K562 (cell line): Measurements from ENCODE around the gene SAFB. TPM values are rescaled to one million over a fixed set of nuclear protein-coding genes. Genes with fewer than 3 reads are reported as not detected.

Source experiments
- CREB3L1 ChIP-seq: fragments of 450-650 bp; IDR thresholded peaks from 2 replicates; pipeline ENCODE4 v1.6.1; 2014; ENCODE audit warnings: low read depth, mild to moderate bottlenecking, moderate library complexity, borderline replicate concordance
- DMBX1 ChIP-seq: fragments of 250-450 bp; sonication (Bioruptor Pico); IDR thresholded peaks from 2 replicates; pipeline ENCODE4 v1.8.0; 2022; ENCODE audit warnings: inconsistent platforms, mild to moderate bottlenecking, moderate library complexity, borderline replicate concordance
- HSF4 ChIP-seq: fragments of 250-450 bp; sonication (Bioruptor Pico); IDR thresholded peaks from 2 replicates; pipeline ENCODE4 v2.1.2; 2022; ENCODE audit warnings: mild to moderate bottlenecking, moderate library complexity, borderline replicate concordance
- SP1 ChIP-seq: sonication (generic); formaldehyde crosslinking; IDR thresholded peaks from 2 replicates; pipeline ENCODE4 v1.8.1; 2022; ENCODE audit warnings: mild to moderate bottlenecking, missing genetic modification reagents
- THRAP3 ChIP-seq: fragments of 450-650 bp; IDR thresholded peaks from 2 replicates; pipeline ENCODE4 v1.6.1; 2016; ENCODE audit warnings: mild to moderate bottlenecking, inconsistent platforms, borderline replicate concordance
- TOE1 ChIP-seq, 2 experiments: fragments of 450-650 bp in 1 of 2; sonication (generic) in 1 of 2; formaldehyde crosslinking in 1 of 2; IDR thresholded peaks; 2 replicates each; pipeline versions ENCODE4 v1.7.1 to v1.8.0; 2016 to 2022; ENCODE audit warnings: borderline replicate concordance in 2 of 2, mild to moderate bottlenecking in 2 of 2, antibody characterized with exemption in 1 of 2, inconsistent platforms in 1 of 2, low read depth in 1 of 2, missing genetic modification reagents in 1 of 2, moderate library complexity in 1 of 2
- ZBTB1 ChIP-seq: sonication (generic); formaldehyde crosslinking; IDR thresholded peaks from 2 replicates; pipeline ENCODE4 v1.8.1; 2023; ENCODE audit warnings: missing genetic modification reagents, low read depth, mild to moderate bottlenecking, borderline replicate concordance
- ZNF175 ChIP-seq: fragments of 200-800 bp; sonication (Bioruptor generic); IDR thresholded peaks from 2 replicates; pipeline ENCODE4 v1.6.1; 2016; ENCODE audit warnings: low read depth, mild to moderate bottlenecking, missing genetic modification characterization, missing compliant biosample characterization
- polyA plus RNA-seq, 8 experiments: library from polyadenylated mRNA; depleted of rRNA in 4 of 8; stranded (reverse) in 5 of 8; unstranded in 3 of 8; fragments of >200 nt; fragmentation: Nextera tagmentation in 2 of 8; fragmentation: Illumina TruSeq in 1 of 8; extraction: Ambion mirVana in 2 of 8; extraction: Trizol in 1 of 8; gene quantifications; 2 replicates each; pipeline versions ENCODE4 v1.2.1 to v1.2.3, GENCODE V29; 2011 to 2014; ENCODE audit warnings: inconsistent platforms in 1 of 8, missing spikeins in 1 of 8
- total RNA-seq, 7 experiments: library from RNA; depleted of rRNA in 6 of 7; stranded (reverse); fragments of >200 nt in 6 of 7; fragmentation: Illumina TruSeq in 2 of 7; extraction: Trizol in 2 of 7; gene quantifications; 2 replicates each; pipeline versions ENCODE4 v1.2.1 to v1.2.3, GENCODE V29; 2011 to 2021; ENCODE audit warnings: low replicate concordance in 1 of 7
- TF ChIP-seq, protein P1 (sequence below): fragments of 450-650 bp; IDR thresholded peaks from 2 replicates; pipeline ENCODE4 v1.6.1; 2016; ENCODE audit warnings: mild to moderate bottlenecking, moderate library complexity

The SAFB gene
- total and polyA plus RNA-seq, 9 of the 15 experiments (the other 6 are each of a cell fraction or from before 2014, with no cell fraction given) = 1.1 to 151 (median 83.1) TPM

GRCh38 chr19:5680437-5681368 is 57.8 kb downstream of the SAFB start, which contains the start of the genes HSD11B1L and MICOS13 (continued):
- TF ChIP-seq, protein P1, sequence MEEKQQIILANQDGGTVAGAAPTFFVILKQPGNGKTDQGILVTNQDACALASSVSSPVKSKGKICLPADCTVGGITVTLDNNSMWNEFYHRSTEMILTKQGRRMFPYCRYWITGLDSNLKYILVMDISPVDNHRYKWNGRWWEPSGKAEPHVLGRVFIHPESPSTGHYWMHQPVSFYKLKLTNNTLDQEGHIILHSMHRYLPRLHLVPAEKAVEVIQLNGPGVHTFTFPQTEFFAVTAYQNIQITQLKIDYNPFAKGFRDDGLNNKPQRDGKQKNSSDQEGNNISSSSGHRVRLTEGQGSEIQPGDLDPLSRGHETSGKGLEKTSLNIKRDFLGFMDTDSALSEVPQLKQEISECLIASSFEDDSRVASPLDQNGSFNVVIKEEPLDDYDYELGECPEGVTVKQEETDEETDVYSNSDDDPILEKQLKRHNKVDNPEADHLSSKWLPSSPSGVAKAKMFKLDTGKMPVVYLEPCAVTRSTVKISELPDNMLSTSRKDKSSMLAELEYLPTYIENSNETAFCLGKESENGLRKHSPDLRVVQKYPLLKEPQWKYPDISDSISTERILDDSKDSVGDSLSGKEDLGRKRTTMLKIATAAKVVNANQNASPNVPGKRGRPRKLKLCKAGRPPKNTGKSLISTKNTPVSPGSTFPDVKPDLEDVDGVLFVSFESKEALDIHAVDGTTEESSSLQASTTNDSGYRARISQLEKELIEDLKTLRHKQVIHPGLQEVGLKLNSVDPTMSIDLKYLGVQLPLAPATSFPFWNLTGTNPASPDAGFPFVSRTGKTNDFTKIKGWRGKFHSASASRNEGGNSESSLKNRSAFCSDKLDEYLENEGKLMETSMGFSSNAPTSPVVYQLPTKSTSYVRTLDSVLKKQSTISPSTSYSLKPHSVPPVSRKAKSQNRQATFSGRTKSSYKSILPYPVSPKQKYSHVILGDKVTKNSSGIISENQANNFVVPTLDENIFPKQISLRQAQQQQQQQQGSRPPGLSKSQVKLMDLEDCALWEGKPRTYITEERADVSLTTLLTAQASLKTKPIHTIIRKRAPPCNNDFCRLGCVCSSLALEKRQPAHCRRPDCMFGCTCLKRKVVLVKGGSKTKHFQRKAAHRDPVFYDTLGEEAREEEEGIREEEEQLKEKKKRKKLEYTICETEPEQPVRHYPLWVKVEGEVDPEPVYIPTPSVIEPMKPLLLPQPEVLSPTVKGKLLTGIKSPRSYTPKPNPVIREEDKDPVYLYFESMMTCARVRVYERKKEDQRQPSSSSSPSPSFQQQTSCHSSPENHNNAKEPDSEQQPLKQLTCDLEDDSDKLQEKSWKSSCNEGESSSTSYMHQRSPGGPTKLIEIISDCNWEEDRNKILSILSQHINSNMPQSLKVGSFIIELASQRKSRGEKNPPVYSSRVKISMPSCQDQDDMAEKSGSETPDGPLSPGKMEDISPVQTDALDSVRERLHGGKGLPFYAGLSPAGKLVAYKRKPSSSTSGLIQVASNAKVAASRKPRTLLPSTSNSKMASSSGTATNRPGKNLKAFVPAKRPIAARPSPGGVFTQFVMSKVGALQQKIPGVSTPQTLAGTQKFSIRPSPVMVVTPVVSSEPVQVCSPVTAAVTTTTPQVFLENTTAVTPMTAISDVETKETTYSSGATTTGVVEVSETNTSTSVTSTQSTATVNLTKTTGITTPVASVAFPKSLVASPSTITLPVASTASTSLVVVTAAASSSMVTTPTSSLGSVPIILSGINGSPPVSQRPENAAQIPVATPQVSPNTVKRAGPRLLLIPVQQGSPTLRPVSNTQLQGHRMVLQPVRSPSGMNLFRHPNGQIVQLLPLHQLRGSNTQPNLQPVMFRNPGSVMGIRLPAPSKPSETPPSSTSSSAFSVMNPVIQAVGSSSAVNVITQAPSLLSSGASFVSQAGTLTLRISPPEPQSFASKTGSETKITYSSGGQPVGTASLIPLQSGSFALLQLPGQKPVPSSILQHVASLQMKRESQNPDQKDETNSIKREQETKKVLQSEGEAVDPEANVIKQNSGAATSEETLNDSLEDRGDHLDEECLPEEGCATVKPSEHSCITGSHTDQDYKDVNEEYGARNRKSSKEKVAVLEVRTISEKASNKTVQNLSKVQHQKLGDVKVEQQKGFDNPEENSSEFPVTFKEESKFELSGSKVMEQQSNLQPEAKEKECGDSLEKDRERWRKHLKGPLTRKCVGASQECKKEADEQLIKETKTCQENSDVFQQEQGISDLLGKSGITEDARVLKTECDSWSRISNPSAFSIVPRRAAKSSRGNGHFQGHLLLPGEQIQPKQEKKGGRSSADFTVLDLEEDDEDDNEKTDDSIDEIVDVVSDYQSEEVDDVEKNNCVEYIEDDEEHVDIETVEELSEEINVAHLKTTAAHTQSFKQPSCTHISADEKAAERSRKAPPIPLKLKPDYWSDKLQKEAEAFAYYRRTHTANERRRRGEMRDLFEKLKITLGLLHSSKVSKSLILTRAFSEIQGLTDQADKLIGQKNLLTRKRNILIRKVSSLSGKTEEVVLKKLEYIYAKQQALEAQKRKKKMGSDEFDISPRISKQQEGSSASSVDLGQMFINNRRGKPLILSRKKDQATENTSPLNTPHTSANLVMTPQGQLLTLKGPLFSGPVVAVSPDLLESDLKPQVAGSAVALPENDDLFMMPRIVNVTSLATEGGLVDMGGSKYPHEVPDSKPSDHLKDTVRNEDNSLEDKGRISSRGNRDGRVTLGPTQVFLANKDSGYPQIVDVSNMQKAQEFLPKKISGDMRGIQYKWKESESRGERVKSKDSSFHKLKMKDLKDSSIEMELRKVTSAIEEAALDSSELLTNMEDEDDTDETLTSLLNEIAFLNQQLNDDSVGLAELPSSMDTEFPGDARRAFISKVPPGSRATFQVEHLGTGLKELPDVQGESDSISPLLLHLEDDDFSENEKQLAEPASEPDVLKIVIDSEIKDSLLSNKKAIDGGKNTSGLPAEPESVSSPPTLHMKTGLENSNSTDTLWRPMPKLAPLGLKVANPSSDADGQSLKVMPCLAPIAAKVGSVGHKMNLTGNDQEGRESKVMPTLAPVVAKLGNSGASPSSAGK = no peak
- TF ChIP-seq TOE1 (IDR thresholded peaks at IDR 0.05; ENCODE audit: borderline replicate concordance) (peak; percentile 98), TOE1 (CRISPR knock-in tag; IDR thresholded peaks at IDR 0.05; ENCODE audit: borderline replicate concordance, low read depth) (no peak), HSF4 (CRISPR knock-in tag) (no peak), SP1 (peak; percentile 82), CREB3L1 (peak; percentile 97), ZBTB1 (CRISPR knock-in tag) (no peak), ZNF175 (CRISPR knock-in tag) (peak; percentile 84), DMBX1 (peak; percentile 75; the same call in 1 of the 2 replicates), THRAP3 (no peak)
